Fibroblast of skin of left quadriceps (primary cell): ENCODE data around the gene SLC6A15.
A peak's percentile ranks its signal among the peaks of the same experiment; 100 is the strongest.

ENCODE experiments used
- DNase-seq, 2 experiments: peaks; one replicate each; pipeline ENCODE4 v3.0.0-alpha.2; 2013; ENCODE audit warnings: low read depth in 2 of 2

SLC6A15 gene

DNA sequence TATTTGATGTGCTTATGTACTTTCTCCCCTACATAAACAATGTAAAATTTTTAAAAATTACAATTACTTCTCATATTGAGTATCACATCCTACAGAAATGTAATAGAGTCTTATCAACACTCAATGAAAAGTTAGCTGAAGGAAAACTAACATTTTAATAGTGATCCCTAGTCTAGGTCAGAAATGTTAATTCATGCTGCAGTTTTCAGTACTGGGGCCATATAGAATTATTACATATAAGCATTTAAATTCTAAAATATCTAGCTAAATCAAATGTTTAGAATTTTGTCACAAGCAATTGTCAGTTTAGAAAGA is 37.8 kb downstream of the SLC6A15 start:
- no peak for DNase-seq

- DNase-seq = peak; percentile 20 to 28
Measured at GRCh38 chr12:84874125-84874824, 38.3 kb downstream of the SLC6A15 start.

DNA sequence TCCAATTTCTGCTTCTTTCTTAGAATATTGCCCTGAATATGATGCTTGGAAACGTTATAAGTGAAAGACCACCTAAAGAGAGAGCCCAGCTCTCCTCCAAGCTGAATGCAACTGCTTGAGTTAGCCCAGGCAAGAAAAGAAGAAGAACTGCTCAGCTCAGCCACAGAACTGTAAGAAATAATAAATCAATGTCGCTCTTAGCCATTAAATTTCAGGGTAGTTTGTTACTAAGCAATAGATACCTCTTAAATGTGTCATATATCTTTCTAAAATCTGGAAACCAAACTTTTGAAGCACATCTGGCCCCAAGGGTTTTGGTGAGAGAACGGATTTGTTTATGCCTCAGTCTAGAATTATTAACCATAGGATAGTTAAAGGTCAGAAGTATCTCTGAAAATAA is 50.4 kb downstream of the SLC6A15 start:
- DNase-seq = peak; percentile 16 to 36

DNA sequence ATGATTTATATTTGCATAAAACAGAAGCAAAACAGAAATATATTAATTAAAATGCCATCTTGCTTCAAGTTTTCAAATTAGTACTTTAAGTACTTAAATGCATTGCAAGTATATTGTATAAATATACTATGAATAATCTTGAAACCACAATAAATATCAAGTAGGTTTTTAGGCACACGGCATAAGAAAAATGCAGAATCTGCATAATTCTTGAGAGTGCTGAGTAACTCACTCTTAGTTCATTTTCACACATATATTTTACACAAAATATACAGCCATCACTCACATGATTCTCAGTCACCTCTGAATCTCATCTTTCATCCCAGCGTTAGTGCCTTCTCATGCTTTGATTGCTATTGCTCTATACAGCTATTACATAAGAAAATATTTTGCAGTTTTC is 51.9 kb downstream of the SLC6A15 start:
- DNase-seq = no peak

DNA sequence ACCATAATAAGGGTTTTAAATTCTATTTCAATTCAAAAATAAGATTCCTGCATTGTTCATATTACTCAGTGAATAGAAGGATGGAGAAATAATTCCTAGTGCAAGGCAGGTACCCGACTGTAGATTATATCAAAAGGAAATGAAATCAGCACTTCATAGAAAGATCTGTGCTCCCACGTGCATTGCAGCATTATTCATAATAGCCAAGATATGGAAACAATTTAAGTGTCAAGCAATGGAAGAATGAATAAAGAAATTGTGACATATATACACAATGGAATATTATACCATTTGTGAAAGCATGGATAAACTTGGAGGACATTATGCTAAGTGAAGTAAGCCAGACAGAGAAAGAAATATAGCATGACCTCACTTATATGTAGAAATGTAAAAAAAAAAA is 53.8 kb downstream of the SLC6A15 start:
- DNase-seq = no peak

GRCh38 chr12:84857525-84858208 is 54.9 kb downstream of the SLC6A15 start:
- DNase-seq = no peak

DNA sequence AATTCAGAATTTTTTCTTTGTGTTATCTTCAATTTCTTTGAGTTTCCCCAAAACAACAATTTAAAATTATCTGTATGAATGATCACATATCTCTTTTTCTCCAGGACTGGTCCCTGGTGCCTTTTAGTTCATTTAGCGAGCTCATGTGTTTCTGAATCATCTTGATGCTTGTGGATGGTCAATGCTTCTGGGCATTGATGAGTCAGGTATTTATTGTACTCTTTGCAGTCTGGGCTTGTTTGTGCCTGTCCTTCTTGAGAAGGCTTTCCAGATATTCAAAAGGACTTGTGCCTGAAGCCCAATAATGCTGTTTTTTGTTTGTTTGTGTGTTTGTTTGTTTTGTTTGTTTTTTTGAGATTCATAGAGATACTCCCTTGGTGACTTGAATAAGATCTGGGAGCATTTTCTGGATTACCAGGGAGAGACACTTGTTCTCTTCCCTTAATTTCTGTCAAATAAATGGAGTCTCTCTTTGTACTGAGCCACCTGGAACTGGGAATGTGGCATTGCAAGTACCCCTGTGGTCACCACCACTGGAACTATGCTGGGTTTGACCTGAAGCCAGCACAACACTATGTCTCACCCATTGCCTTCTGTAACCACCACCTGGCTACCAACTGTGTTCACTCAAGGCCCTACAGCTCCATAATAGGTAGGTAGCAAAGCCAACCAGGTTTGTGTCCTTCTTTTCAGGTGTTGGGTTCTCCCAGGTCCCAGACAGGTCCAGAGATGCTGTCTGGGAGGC is 56.3 kb downstream of the SLC6A15 start:
- no peak for DNase-seq

DNA sequence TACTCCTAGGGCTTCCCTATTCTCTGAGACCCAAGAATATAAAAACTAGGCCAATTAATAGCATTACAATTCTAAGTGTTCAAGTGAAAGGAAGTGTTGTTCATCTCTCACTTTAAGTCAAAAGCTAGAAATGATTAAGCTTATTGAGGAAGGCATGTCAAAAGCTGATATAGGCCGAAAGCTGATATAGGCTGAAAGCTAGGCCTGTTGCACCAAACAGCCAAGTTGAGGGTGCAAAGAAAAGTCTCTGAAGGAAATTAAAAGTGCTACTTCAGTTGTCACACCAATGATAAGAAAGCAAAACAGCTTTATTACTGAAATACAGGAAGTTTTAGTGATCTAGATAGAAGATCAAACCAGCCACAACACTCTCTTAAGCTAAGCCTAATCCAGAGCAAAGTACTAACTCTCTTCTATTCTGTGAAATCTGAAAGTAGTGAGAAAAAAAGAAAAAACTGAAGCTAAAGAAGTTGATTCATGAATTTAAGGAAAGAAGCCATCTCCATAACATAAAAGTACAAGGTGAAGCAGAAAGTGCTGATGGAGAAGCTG is 68.9 kb downstream of the SLC6A15 start:
- no peak for DNase-seq

- peak; percentile 32 to 36 for DNase-seq
Measured at GRCh38 chr12:84842406-84843013, 70.1 kb downstream of the SLC6A15 start.

- DNase-seq = no peak
Measured at GRCh38 chr12:84841591-84841990, 71.0 kb downstream of the SLC6A15 start.

GRCh38 chr12:84840356-84840755 is 72.2 kb downstream of the SLC6A15 start:
- DNase-seq = peak; percentile 11 to 12

DNA sequence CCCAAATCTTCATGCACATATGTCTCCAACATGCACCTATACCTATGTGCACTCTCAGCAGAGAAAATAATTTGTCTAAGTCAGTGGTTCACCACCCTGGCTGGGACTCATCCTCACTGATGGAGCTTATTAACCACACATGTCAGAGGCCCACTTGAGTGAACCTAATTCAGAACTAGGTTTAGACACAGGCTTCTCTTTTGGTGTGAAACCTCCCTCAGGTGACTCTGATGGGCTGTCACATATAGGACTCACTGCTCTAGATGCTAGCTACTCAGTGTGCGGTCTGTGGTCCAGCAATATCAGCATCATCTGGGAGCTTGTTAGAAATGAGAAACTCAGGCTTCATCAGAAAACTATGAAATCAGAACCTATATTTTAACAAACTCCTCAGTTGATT is 85.7 kb downstream of the SLC6A15 start:
- DNase-seq = no peak

- DNase-seq = no peak
Measured at GRCh38 chr12:84825149-84825548, 87.5 kb downstream of the SLC6A15 start.

DNA sequence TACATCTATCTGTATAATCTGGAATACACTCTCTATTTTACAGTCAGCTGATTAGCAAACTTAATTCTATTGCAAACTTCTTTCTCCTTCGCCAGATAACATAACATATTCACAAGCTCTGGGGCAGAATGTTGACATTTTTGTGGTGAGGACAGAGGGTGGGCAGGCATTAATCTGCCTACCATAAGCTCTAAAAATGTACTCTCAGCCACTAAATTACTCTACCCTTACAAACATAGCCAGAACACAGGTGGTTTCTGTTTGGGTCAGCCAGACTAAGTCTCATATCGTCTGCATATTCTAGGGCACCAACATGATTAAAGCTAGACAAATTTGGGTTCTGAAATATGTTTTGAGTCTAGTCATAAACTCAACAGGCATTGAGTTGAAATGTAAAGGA is 90.1 kb downstream of the SLC6A15 start:
- peak; percentile 61 to 71 for DNase-seq

GRCh38 chr12:84816916-84817695 is 95.5 kb downstream of the SLC6A15 start:
- no peak for DNase-seq

DNA sequence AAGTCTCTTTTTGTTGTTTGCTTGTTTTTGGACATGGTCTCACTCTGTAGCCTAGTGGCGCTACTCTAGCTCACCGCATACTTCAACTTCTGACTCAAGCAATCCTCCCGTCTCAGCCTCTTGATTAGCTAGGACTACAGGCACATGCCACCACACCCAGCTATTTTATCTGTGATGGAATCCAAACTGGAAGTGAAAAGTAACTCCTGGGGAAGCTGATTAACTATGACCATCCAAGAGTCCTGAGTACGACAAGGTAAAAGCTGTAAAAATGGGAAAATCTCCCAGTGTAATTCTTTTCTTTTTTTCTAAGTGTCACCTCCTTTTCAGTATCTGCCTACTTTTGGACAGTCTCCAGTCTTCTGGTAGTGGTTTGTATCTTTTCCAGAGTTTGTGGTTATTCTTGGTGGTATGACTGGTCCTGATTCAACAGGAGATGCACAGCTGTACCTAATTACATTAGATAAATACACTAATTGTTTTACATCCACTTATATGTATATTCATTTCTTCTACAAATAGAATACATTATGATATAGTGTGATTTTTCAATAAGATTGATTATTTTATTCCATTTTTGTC is 97.8 kb downstream of the SLC6A15 start:
- DNase-seq = peak; percentile 74 to 78

DNA sequence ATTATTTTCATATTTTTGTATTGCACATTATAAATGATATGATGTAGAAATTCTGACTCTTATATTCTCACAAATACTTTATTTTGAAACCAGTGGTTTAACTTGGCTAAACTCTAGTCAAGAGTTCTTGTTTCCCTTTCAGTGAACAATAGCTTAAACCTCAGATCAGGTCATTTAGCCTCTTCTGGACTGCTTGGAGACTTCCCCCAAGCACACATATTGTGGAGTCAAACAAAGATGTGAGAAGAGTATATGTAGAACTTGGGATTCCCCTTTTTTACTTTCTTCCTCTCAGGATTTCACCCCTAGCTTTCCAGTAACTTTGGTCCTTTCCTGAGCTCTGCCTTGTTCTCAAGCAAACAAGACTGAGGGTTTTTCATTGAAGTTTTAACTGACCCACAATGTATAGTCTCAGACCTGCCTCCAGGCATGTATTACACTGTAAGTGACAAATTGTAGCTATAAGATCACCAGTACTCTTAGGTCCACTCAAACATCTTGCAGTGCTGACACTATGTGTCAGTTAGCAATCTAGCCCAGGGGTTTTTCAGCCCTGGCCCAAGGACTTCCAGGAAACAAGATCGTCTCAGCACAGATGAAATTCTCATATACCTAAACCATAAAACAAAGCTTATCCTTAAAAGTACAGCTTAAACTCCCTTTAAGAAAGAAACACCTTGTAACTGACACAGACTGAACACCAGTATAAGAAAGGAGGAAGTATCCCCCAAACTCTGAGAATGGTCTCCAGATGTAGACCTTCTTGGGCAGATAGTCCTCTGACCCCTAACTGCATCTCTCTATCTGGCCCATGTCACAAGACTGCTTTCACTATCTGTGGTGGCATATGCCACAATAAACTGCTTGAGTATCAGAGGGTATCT is 98.6 kb downstream of the SLC6A15 start:
- no peak for DNase-seq

GRCh38 chr12:84811291-84811690 is 101.3 kb downstream of the SLC6A15 start:
- DNase-seq = no peak

DNA sequence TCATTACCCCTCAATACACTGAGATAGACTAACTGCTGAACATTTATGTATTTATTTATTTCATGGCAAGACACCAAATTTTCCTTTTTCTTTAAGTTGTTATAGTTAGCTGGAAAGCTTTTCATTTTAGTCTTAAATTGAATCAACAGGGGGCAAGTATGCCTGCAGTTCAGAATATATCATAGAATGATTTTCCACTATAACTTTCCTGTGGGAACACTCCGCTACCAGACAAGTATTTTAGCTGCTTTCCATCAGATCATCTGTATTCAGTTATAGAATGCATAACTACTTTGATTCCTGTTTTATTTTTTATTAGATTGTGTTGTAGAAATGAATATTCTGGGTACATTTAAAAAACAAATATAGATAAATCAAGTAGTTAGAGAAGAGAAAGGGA is 102.0 kb downstream of the SLC6A15 start:
- no peak for DNase-seq
